ENCODE data around the gene MLLT6. TPM values are rescaled to one million over a fixed set of nuclear protein-coding genes. Genes with fewer than 3 reads are reported as not detected.

Gene MLLT6
- total and polyA plus RNA-seq, 2 of the 4 experiments (the other 2 are of a cell fraction): 7.2 to 21.2 TPM

- TF ChIP-seq MAZ (IDR thresholded peaks at IDR 0.05; ENCODE audit: borderline replicate concordance, low read depth, low read length) (no peak), POLR2A (IDR thresholded peaks at IDR 0.05; ENCODE audit: low read depth, low read length) (no peak)
These were observed 1.6 kb downstream of the MLLT6 start (continued) for GRCh38 chr17:38706505-38707216.

- ATAC-seq (ENCODE audit: low read depth) (no peak), DNase-seq (no peak)
- intact Hi-C loops (cut with micrococcal nuclease) (no loop called here), dilution Hi-C loops (cut with HindIII; ENCODE audit: low sequenced_read_pairs, unreplicated experiment) (no loop called here), in situ Hi-C loops (cut with MboI; ENCODE audit: low sequenced_read_pairs) (no loop called here)
- no TSS peak for BruUV-seq (replicated peaks)
- TF ChIP-seq FOS (IDR thresholded peaks at IDR 0.05; ENCODE audit: low read depth, low read length) (no peak), SMC3 (IDR thresholded peaks at IDR 0.05; ENCODE audit: low read depth, low read length) (no peak), MXI1 (IDR thresholded peaks at IDR 0.05; ENCODE audit: borderline replicate concordance, low read depth, low read length) (no peak), RAD21 (IDR thresholded peaks at IDR 0.05; ENCODE audit: low read length) (no peak), ELK1 (IDR thresholded peaks at IDR 0.05; ENCODE audit: borderline replicate concordance, low read depth, low read length) (no peak), BHLHE40 (IDR thresholded peaks at IDR 0.05; ENCODE audit: low read depth, low read length) (no peak), CTCF (conservative IDR thresholded peaks at IDR 0.05; ENCODE audit: low read depth, low read length) (no peak), POLR2A (IDR thresholded peaks at IDR 0.05; ENCODE audit: low read depth, low read length) (no peak), RFX5 (IDR thresholded peaks at IDR 0.05; ENCODE audit: low read depth, low read length) (no peak)
- Histone ChIP-seq H3K4ac (ENCODE audit: low read depth, low read length) (no peak overlapping the region), H3K36me3 (ENCODE audit: control insufficient read depth, insufficient read depth, low read length) (peaks cover 30% of the 10 kb centered on the region), H4K20me1 (ENCODE audit: insufficient read depth, low read length) (peaks cover 27% of the 10 kb centered on the region; the same call in 1 of the 2 replicates), H3K4me3 (ENCODE audit: insufficient read depth, low read depth, low read length) (no peak overlapping the region), H2AK5ac (ENCODE audit: low read depth, low read length) (no peak overlapping the region), H4K91ac (ENCODE audit: insufficient read depth, low read depth, low read length) (no peak overlapping the region), H3K9me3 (ENCODE audit: control insufficient read depth, insufficient read depth, low read length) (no peaks in the 10 kb centered on the region), H3K56ac (ENCODE audit: extremely low read depth, insufficient read depth, low read length) (no peak overlapping the region), H3K9ac (ENCODE audit: low read depth, low read length) (no peak overlapping the region), H2BK120ac (ENCODE audit: low read depth, low read length) (no peak overlapping the region), H3K4me2 (ENCODE audit: low read depth, low read length) (no peak overlapping the region), H3K18ac (ENCODE audit: low read depth, low read length) (no peak overlapping the region), H3K79me1 (ENCODE audit: low read depth in 1 of 2, low read length in 2 of 2) (peaks cover 22 to 64% of the 10 kb centered on the region in 2 experiments; a peak in 3 of 4 replicates), H2BK20ac (ENCODE audit: low read depth, low read length) (no peak overlapping the region), H2AK9ac (replicated peaks; ENCODE audit: low read depth, low read length, poor library complexity) (no peak overlapping the region), H2BK5ac (ENCODE audit: low read depth, low read length, poor library complexity, severe bottlenecking) (no peak overlapping the region), H3K9me1 (ENCODE audit: insufficient read depth, low read length) (peaks cover 7% of the 10 kb centered on the region; the same call in 1 of the 2 replicates), H4K5ac (ENCODE audit: low read depth, low read length) (no peak overlapping the region), H2AFZ (replicated peaks; ENCODE audit: low read length, poor library complexity) (peak overlapping the region; percentile 14), H3K27ac (ENCODE audit: insufficient read depth, low read length) (no peak overlapping the region), H3K14ac (replicated peaks; ENCODE audit: low read depth, low read length) (no peak overlapping the region), H3K27me3 (ENCODE audit: control insufficient read depth, insufficient read depth, low read length) (no peaks in the 10 kb centered on the region), H2BK15ac (ENCODE audit: low read depth, low read length) (no peak overlapping the region), H3K23ac (ENCODE audit: low read depth, low read length) (no peak overlapping the region), H4K8ac (ENCODE audit: low read depth in 2 of 2, low read length in 2 of 2) (no peak overlapping the region), H3K4me1 (ENCODE audit: control insufficient read depth, insufficient read depth, low read length) (peaks cover 8% of the 10 kb centered on the region)
- POLR2A ChIA-PET (ENCODE audit: unreplicated experiment): no interaction called here
- CTCF ChIA-PET: no interaction called here
- WGBS, 2 experiments (ENCODE audit: extremely low coverage in 2 of 2, insufficient read length in 1 of 2): 93% methylated on average over 12 of the region's 21 CpGs; no CpG with 5 or more reads in 1 of the 2 experiments
These were observed 2.7 kb downstream of the MLLT6 start for GRCh38 chr17:38707678-38708351.
